ENCODE data around the gene P2RY4.
"Not testable (repeated sequence)": the region's sequence is repeated elsewhere in the genome, so short reads cannot be mapped to it uniquely, and the experiment has no call there.

P2RY4 gene

GRCh38 chrX:70260104-70260503 lies at the start of gene P2RY4:
P2RY4 (minus strand) TSS chrX:70260204; CDS start chrX:70259624, 580 bp downstream.
- no peak for DNase-seq (ENCODE audit: low spot score)

- no peak for DNase-seq (ENCODE audit: low spot score)
Observed at GRCh38 chrX:70301716-70302115, 41.7 kb upstream of the P2RY4 start.

GRCh38 chrX:70293621-70294020 lies 33.6 kb upstream of the P2RY4 start:
- no peak for DNase-seq (ENCODE audit: low spot score)

- no peak for DNase-seq (ENCODE audit: low spot score)
Observed at GRCh38 chrX:70292788-70293187, 32.8 kb upstream of the P2RY4 start.

- DNase-seq (ENCODE audit: low spot score), result peak; percentile 81
Observed at GRCh38 chrX:70289793-70290770, 30.1 kb upstream of the P2RY4 start, which contains the start of the genes KIF4A and PDZD11. KIF4A (plus strand) TSS chrX:70290104; CDS start chrX:70290459, 355 bp downstream. PDZD11 (minus strand) TSS chrX:70289927; CDS start chrX:70289341, 586 bp downstream.

- no peak for DNase-seq (ENCODE audit: low spot score)
Observed at GRCh38 chrX:70289168-70289792, 29.3 kb upstream of the P2RY4 start.

- DNase-seq (ENCODE audit: low spot score), result no peak
Observed at GRCh38 chrX:70281951-70282350, 21.9 kb upstream of the P2RY4 start, which contains the start of gene RAB41. RAB41 (plus strand) TSS chrX:70282172; CDS start chrX:70282218, 46 bp downstream.

- DNase-seq (ENCODE audit: low spot score), result no peak
Observed at GRCh38 chrX:70280573-70280972, 20.6 kb upstream of the P2RY4 start.

GRCh38 chrX:70279081-70279480 lies 19.1 kb upstream of the P2RY4 start:
- DNase-seq (ENCODE audit: low spot score), result no peak

- DNase-seq (ENCODE audit: low spot score), result not testable (repeated sequence)
Observed at GRCh38 chrX:70274029-70274428, 14.0 kb upstream of the P2RY4 start.

GRCh38 chrX:70268034-70268433 lies 8.0 kb upstream of the P2RY4 start, which contains the start of gene ARR3:
ARR3 (plus strand) TSS chrX:70268334; CDS start chrX:70269386, 1,052 bp downstream.
- no peak for DNase-seq (ENCODE audit: low spot score)

- DNase-seq (ENCODE audit: low spot score), result no peak
Observed at GRCh38 chrX:70264784-70265183, 4.8 kb upstream of the P2RY4 start.

GRCh38 chrX:70262952-70263567 lies 3.1 kb upstream of the P2RY4 start:
- peak; percentile 50 for DNase-seq (ENCODE audit: low spot score)

- DNase-seq (ENCODE audit: low spot score), result no peak
Observed at GRCh38 chrX:70257423-70258288, 2.3 kb downstream of the P2RY4 start.

GRCh38 chrX:70255452-70255851 lies 4.6 kb downstream of the P2RY4 start:
- no peak for DNase-seq (ENCODE audit: low spot score)

GRCh38 chrX:70254909-70255308 lies 5.1 kb downstream of the P2RY4 start:
- no peak for DNase-seq (ENCODE audit: low spot score)

GRCh38 chrX:70254063-70254400 lies 6.0 kb downstream of the P2RY4 start:
- DNase-seq (ENCODE audit: low spot score), result peak; percentile 33

- DNase-seq (ENCODE audit: low spot score), result peak; percentile 50
Observed at GRCh38 chrX:70253377-70254062, 6.5 kb downstream of the P2RY4 start.

- DNase-seq (ENCODE audit: low spot score), result no peak
Observed at GRCh38 chrX:70252491-70252890, 7.5 kb downstream of the P2RY4 start.

- DNase-seq (ENCODE audit: low spot score), result no peak
Observed at GRCh38 chrX:70247252-70247651, 12.8 kb downstream of the P2RY4 start.

- DNase-seq (ENCODE audit: low spot score), result no peak
Observed at GRCh38 chrX:70244881-70245280, 15.1 kb downstream of the P2RY4 start.
